GM13977 (cell line): ENCODE data around the gene DDX27.

ENCODE experiments used
- DNase-seq: peaks from one replicate; pipeline ENCODE4 v3.0.0; 2012; ENCODE audit warnings: low spot score
- CTCF ChIP-seq: IDR thresholded peaks from 2 replicates; pipeline ENCODE4 v1.5.1; 2012; ENCODE audit warnings: mild to moderate bottlenecking, control low read depth; ENCODE audit not compliant: insufficient read depth; ENCODE audit errors: extremely low read depth, missing control alignments
- in situ Hi-C: fragments of 300-500 bp; cut with MboI; formaldehyde crosslinking; loops from one replicate; pipeline ENCODE4 v1.12.0; 2022; ENCODE audit warnings: low sequenced_read_pairs, low pct_unique_long_range_greater_than_20kb, mixed read lengths, inconsistent platforms; ENCODE audit not compliant: unreplicated experiment

DDX27 gene

GRCh38 chr20:49287555-49288249, 68.5 kb downstream of the DDX27 start:
- in situ Hi-C loops = no loop called here
- DNase-seq = no peak
- TF ChIP-seq CTCF = no peak

- in situ Hi-C loops = no loop called here
- TF ChIP-seq CTCF = no peak
- no peak for DNase-seq
Observed at GRCh38 chr20:49288250-49288751, 69.1 kb downstream of the DDX27 start.

- no peak for DNase-seq
- in situ Hi-C loops = no loop called here
- TF ChIP-seq CTCF = no peak
Observed at GRCh38 chr20:49288784-49289696, 69.8 kb downstream of the DDX27 start.

GRCh38 chr20:49290608-49291191, 71.5 kb downstream of the DDX27 start:
- in situ Hi-C loops = no loop called here
- TF ChIP-seq CTCF = no peak
- DNase-seq = no peak

- in situ Hi-C loops = no loop called here
- no peak for TF ChIP-seq CTCF
- DNase-seq = no peak
Observed at GRCh38 chr20:49291200-49291599, 72.0 kb downstream of the DDX27 start.

GRCh38 chr20:49292010-49292409, 72.8 kb downstream of the DDX27 start:
- no peak for DNase-seq
- no peak for TF ChIP-seq CTCF
- in situ Hi-C loops = no loop called here
